GM21390 (cell line): Measurements from ENCODE around the gene STK33.

ENCODE experiments used
- ATAC-seq: cut with Tn5 transposase; IDR thresholded peaks from one replicate; pipeline ENCODE4 v1.9.1; 2021; ENCODE audit not compliant: unreplicated experiment

Gene STK33

DNA sequence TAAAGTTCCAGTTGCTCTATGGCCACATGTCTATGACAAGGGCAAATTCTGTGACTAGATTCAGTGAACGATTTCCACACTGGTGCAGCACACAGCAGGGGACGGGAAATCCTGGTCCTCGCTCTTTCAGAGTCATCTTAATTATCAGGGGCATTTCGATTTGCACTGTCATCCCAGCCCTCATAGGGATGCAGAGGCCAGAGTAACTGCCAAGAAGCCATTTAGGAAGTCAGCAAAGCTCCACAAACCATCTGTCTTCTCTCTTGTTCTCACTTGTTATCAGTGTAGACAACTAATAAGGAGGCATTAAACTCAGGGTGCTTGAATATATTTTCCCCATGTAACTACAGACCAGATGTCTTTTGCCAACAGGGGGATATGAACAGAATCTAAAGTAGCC, 151.7 kb downstream of the STK33 start:
- ATAC-seq, result no peak

DNA sequence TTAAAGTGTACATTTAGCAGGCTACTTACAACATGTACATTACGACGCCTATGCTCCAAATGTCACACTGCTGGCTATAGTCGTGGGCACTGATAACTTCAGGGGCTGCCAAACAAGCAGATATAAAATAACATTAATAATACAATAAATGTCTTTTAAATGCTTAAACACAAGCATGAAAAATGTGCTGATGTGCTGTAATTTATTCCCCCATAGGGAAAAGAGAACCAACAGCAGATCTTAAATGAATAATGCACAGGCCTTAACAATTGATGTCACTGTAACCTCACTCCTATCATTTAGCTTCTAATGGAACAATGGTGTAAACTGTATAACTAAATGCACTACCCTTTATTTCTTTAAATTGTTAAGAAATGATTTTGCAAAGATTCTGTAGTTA, 153.4 kb downstream of the STK33 start:
- no peak for ATAC-seq

- ATAC-seq, result no peak
These were observed 164.5 kb downstream of the STK33 start for GRCh38 chr11:8429483-8429882.

DNA sequence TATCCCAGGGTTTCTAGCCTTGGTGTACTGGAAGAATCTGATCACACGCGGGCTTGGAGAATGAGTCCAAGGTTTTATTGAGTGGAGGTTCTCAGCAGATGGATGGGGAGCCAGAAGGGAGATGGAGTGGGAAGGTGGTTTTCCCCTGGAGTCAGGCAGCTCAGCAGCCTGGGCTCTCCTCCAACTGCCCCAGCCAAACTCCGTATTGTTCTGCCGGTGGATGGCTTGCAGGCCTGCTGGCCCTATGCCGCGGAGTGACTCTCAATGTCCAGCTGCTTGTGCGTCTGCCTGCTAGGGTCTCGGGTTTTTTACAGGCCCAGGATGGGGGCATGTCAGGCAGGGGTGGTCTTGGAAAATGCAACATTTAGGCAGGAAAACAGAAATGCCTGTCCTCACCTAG, 168.0 kb downstream of the STK33 start:
- ATAC-seq, result no peak

DNA sequence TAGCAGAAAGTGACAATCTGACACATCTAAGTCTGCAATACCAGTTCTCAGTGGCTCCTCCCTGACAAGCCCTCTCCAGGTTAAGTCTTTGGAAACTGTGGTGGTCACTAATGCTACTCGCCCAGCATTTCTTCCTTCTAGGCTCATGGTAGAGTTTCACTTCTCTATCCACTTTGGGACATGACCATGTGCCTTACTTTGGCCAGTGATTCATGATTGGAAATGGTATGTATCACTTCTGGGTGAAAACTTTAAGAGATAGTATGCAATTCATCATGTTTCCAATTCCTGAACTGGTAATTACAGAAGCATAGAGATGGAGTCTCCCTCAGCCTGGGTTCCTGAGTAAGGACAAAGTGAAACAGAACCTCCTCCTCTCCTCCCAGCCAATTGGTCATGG, 178.8 kb downstream of the STK33 start:
- ATAC-seq, result no peak

DNA sequence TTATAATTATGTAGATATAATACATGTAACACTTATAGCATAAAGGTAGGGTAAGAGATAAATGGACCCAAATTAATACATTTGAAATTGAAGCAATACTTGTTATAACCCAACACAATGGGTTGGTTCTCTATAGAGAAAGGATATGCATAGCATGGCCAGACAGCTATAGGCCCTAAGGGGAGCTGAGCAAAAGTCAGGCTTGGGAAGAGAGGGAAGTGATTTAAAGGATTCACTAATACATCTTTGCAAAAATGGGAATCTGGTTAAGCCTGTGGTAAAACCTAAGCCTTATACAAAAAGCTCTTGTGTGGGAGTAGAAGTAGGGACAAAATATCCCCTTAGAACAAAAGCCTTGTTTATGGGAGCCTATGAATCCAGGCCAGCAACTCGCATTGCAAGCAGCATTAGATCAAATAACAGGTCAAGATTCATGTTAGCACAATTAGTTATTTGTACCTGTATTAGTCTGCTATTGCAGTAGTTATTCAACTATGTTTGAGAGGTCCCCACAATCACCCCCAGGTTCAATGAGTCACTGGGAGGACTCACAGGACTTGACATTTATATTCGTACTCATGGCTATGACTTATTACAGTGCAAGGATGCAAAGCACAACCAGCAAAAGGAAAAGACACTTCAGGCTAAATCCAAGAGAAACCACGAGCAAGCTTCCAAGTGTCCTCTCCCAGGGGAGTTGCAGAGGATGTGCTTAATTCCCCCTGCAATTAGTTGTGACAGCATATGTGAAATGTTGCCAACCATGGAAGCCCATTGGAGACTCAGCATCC, 185.7 kb downstream of the STK33 start:
- no peak for ATAC-seq

GRCh38 chr11:8403310-8403709, 190.7 kb downstream of the STK33 start:
- ATAC-seq, result no peak

DNA sequence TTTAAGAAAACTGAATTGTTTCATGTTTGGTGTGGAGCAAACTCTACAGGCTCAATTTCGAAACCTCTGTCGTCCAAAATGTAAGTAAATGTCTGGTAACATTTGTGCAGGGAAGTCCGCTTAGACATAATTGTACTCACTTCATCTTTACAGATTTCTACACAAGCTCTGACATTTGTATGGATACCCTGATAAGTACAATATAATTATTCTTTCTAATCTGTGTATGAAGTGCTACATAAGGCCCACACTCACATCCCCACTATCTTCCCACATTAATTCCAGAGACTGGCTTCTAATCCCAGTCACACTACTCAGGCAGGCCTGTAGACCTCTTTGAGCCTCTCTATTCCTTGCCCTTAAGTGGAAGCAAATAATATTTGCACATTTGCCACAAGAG, 201.1 kb downstream of the STK33 start:
- no peak for ATAC-seq

DNA sequence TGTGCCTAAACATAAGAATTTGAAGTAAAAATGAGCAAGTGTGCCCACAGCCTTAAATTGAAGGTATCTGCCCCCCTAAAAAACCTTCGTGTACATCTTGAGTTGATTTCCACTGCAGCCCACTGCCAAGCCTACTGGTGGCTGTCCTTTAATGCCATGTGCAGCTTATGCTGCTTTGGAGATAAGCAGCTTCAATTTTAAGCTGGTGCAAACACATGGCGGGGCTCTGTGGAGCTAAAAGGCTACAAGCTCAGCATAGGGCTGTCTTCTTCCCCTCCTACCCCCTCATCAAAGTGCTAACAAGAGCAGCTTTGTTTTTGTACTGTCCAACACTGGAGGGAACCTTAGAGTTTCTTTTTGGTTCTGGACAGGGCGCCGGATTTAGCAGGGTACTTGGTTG, 201.9 kb downstream of the STK33 start:
- no peak for ATAC-seq

GRCh38 chr11:8390851-8391612, 203.0 kb downstream of the STK33 start:
- no peak for ATAC-seq

DNA sequence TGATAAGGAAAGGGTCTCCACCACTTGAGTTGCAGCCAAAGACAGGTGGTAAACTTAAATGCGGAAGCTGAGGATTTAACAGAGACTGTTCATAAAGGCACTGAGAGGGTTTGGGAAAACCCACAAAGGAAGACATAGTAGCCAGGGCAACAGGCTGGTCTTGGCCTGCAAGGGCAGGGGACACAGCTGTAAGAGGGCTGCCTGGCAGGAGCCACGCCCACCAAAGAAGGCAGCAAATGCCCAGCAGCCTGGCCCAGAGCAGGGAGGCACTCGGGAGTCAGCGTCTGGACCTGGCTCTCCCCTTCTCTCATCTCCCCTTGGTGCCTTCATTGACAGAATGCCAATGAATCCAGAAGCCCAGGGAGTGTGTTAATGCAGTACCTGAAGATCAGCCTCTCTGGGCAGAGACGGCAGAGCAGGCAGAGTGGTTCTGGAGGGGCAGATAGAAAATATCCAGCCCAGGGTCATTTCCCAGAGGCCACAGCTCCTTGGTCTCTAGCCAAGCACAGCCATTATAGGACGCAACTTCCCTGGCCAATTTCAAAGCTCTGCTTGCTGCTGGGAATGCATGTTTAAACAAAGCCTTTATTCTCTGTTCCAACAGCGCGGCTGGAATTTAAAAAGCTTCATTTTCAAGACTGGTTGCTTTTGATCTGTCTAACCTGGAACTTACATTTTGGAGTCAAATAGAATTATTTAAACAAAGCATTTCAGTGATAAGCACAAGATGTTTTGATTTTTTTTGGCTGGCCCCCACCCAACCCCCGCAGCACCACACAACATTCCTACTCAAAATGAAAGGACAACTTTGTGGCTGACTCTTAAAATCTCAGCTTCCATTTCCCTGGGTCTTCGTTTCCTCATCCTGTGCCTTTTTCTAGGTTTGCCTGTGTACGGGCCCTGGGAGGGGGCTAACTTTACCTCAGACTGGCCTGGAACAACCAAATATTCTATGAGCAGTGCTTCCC, 204.7 kb downstream of the STK33 start:
- ATAC-seq, result no peak

- ATAC-seq, result no peak
These were observed 206.3 kb downstream of the STK33 start for GRCh38 chr11:8387693-8388092.

GRCh38 chr11:8387141-8387540, 206.9 kb downstream of the STK33 start:
- no peak for ATAC-seq

DNA sequence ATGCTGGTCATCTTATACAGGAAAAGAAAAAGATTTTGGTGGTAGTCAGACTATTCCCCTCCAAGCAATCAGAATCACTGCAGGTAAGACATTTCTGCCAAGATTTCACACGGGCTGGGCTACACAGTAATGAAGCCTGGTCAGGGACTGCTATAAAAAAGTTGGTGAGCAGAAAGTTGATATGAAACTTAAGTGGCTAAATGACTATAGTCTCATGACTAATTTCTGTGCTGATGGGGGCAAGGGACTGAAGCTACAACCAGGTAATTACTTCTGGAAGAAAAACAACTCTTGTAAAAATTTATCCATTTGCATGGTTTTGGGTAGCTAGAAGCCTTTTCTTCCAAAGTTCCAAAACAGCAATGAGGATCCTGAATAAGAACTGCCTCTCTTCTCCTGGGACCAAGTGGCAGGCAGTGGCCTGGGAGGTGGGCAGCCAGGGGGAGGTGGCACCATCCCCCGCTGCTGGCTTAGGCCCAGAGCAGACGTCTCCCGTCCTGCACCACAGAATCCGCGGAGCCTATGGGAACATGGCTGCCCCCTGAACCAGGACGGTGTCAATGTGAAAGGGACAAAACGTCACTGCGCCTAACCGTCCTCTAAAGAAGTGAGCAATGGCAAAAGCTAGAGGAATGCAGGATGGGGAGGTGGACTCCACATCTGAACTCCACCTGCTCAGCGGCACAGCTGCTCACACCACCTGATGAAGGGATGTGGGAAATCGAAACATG, 207.7 kb downstream of the STK33 start:
- ATAC-seq, result no peak

GRCh38 chr11:8384199-8384821, 209.7 kb downstream of the STK33 start:
- no peak for ATAC-seq

- ATAC-seq, result no peak
These were observed 210.4 kb downstream of the STK33 start for GRCh38 chr11:8383627-8384026.

- no peak for ATAC-seq
These were observed 210.8 kb downstream of the STK33 start for GRCh38 chr11:8383227-8383626.

DNA sequence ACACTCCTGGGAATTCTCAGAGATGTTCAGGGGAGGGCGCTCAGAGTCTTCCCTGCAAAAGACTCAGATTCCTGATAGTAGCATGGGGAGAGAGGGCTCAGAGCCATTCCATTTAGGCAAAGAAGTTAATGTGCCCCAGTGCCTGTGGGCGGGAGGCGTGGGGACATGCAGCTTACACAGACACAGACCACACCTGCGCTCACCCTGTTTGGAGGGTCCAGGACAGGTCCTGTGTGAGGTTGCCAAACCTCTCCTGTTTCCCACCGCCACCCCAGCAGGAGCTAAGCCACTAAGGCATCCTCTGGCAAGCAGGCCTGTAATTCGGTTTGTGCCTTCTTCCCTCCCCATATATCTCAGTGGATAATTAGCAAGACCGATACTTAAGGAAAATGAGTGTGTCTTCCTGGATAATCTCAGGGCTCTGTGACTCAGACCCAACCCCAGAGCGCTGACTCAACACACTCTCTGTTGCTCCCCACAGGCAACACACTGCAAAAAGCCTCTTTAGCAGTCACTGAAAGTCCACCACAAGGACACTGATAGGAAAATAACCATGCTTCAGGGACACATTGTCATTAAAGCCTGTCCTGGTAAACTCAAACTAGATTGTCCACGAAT, 211.5 kb downstream of the STK33 start:
- no peak for ATAC-seq

DNA sequence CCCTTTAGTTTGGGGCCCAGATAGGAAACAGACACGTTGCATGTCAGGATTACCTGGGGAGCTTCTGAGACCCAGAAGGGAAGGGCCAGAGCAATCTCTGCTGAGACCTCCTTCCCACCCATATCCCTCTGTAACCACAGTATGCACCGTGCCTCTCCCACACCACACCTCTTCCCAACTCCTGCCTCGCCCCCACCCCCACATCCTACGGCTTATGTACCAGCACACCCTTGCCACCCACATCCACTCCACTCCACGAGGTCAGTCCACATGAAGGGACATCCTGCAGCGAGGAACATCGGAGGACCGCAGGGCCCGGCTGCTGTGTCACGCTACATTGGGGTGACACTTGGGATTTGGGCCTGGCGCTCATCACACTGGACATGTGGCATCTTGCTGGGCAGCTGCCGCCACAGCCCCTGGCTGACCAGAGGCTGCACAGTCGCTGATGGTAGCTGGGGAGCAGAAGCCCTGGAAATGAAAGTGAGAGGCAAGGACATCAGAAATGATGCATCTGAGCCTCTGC, 212.1 kb downstream of the STK33 start:
- ATAC-seq, result no peak

DNA sequence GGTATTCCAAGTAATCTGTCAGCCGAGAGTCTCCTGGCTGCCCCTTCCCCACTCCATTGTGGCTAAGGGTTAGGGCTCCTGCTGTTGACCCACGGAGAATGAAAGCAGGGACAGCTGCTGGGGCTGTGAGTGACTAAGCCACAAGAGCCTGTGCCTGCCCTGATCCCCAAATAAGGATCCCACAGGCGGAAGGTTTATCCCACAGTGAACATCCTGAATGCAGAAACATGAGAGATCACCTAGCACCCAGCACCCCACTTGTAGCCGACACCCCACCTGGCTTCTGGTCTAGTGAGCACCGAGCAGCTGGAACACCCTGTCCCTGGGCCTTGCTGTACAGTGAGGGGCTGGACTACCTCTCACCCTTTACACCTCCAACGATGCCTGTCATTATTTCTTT, 212.7 kb downstream of the STK33 start:
- ATAC-seq, result no peak
